Suprapubic skin (tissue), 3 donors: ENCODE results near the gene ID2.

ENCODE experiments used
- EP300 ChIP-seq: sonication (generic); formaldehyde crosslinking; IDR thresholded peaks from one replicate; pipeline ENCODE4 v1.6.1; 2017; ENCODE audit warnings: antibody characterized with exemption
- POLR2A ChIP-seq, 2 donors: fragments of 450-650 bp; IDR thresholded peaks; one replicate each; pipeline ENCODE4 v1.6.1; 2017; ENCODE audit warnings: antibody characterized with exemption in 2 of 2, mild to moderate bottlenecking in 2 of 2, moderate library complexity in 2 of 2
- TF ChIP-seq, protein P1 (sequence below), 2 donors: fragments of 200-600 bp in 1 of 2; fragments of 450-650 bp in 1 of 2; sonication (generic) in 1 of 2; IDR thresholded peaks; one replicate each; pipeline ENCODE4 v1.5.1; 2016 to 2019; ENCODE audit warnings: antibody characterized with exemption in 2 of 2, mild to moderate bottlenecking in 1 of 2, moderate library complexity in 1 of 2

DNA sequence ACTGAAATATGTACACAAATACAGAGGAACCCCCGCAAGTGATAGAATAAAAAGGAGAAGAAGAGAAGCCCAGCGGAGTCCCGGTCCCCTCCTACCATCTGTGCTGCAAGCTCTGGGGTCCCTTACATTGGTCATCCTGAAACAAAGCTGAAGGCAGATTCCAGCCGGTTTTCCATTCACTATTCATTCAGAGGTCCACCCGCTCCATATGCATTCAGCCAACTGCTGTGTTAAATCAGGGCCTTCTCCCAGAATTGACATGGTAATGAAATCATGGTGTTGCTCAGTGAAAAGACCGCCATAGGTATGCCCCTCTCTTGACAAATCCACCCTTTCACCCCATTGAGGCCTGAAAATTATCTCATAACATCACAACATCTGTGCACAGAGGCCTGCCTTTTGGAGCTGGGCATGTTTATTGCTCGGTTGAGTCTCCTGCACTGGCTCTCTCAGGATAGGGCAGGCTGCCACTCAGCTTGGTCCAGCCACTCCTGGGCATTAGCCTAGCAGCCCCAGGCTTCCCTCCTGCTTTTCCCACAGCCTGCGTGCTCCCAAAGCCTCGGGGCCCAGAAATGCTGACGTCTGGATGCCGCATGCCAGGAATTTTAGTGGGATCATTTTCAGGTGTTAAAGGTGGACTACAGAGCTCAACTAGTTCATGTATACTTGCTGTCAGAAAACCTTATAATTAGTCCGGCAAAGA, 39.3 kb upstream of the ID2 start:
- TF ChIP-seq EP300 (no peak), POLR2A (IDR thresholded peaks at IDR 0.05) (no peak)
- TF ChIP-seq, protein P1, sequence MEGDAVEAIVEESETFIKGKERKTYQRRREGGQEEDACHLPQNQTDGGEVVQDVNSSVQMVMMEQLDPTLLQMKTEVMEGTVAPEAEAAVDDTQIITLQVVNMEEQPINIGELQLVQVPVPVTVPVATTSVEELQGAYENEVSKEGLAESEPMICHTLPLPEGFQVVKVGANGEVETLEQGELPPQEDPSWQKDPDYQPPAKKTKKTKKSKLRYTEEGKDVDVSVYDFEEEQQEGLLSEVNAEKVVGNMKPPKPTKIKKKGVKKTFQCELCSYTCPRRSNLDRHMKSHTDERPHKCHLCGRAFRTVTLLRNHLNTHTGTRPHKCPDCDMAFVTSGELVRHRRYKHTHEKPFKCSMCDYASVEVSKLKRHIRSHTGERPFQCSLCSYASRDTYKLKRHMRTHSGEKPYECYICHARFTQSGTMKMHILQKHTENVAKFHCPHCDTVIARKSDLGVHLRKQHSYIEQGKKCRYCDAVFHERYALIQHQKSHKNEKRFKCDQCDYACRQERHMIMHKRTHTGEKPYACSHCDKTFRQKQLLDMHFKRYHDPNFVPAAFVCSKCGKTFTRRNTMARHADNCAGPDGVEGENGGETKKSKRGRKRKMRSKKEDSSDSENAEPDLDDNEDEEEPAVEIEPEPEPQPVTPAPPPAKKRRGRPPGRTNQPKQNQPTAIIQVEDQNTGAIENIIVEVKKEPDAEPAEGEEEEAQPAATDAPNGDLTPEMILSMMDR (IDR thresholded peaks at IDR 0.05), result no peak
